HepG2 (cell line): ENCODE data around the gene SLC1A5. TPM values are rescaled to one million over a fixed set of nuclear protein-coding genes. Genes with fewer than 3 reads are reported as not detected.

Experiments used
- ARID4A ChIP-seq: sonication (generic); formaldehyde crosslinking; IDR thresholded peaks from 2 replicates; pipeline ENCODE4 v1.5.0; 2020; ENCODE audit warnings: mild to moderate bottlenecking, missing genetic modification reagents, borderline replicate concordance
- EED ChIP-seq: sonication (generic); formaldehyde crosslinking; IDR thresholded peaks from 2 replicates; pipeline ENCODE4 v1.5.0; 2020; ENCODE audit warnings: mild to moderate bottlenecking, missing genetic modification reagents
- GATAD2A ChIP-seq: IDR thresholded peaks from 2 replicates; pipeline ENCODE4 v1.6.1; 2016
- GLI4 ChIP-seq: sonication (generic); formaldehyde crosslinking; IDR thresholded peaks from 2 replicates; pipeline ENCODE4 v1.5.1; 2020; ENCODE audit warnings: missing genetic modification reagents, mild to moderate bottlenecking, moderate library complexity, borderline replicate concordance
- KLF6 ChIP-seq: IDR thresholded peaks from 2 replicates; pipeline ENCODE4 v1.8.0; 2016; ENCODE audit warnings: missing biosample characterization, missing genetic modification reagents
- MTA1 ChIP-seq: sonication (generic); formaldehyde crosslinking; IDR thresholded peaks from 2 replicates; pipeline ENCODE4 v1.4.0; 2020; ENCODE audit warnings: missing genetic modification reagents, mild to moderate bottlenecking, borderline replicate concordance
- NCOA2 ChIP-seq: sonication (generic); formaldehyde crosslinking; IDR thresholded peaks from 2 replicates; pipeline ENCODE4 v1.8.0; 2022; ENCODE audit warnings: inconsistent platforms
- RFX3 ChIP-seq: IDR thresholded peaks from 2 replicates; pipeline ENCODE4 v1.6.1; 2016; ENCODE audit warnings: missing biosample characterization, missing genetic modification reagents
- SKIL ChIP-seq: sonication (generic); formaldehyde crosslinking; IDR thresholded peaks from 2 replicates; pipeline ENCODE4 v1.8.0; 2022; ENCODE audit warnings: missing genetic modification reagents, mild to moderate bottlenecking, moderate library complexity, borderline replicate concordance
- SMAD3 ChIP-seq: sonication (generic); formaldehyde crosslinking; IDR thresholded peaks from 2 replicates; pipeline ENCODE4 v1.4.0; 2020; ENCODE audit warnings: missing genetic modification reagents
- ZBTB39 ChIP-seq: sonication (generic); formaldehyde crosslinking; IDR thresholded peaks from 2 replicates; pipeline ENCODE4 v1.5.0; 2020; ENCODE audit warnings: missing genetic modification reagents
- ZMYM3 ChIP-seq: sonication (generic); formaldehyde crosslinking; IDR thresholded peaks from 2 replicates; pipeline ENCODE4 v1.5.1; 2020; ENCODE audit warnings: mild to moderate bottlenecking, missing genetic modification reagents
- ZNF142 ChIP-seq: sonication (generic); formaldehyde crosslinking; IDR thresholded peaks from 2 replicates; pipeline ENCODE4 v1.4.0; 2020; ENCODE audit warnings: missing genetic modification reagents
- ZNF605 ChIP-seq: sonication (generic); formaldehyde crosslinking; IDR thresholded peaks from 2 replicates; pipeline ENCODE4 v1.8.0; 2022; ENCODE audit warnings: mild to moderate bottlenecking, missing genetic modification reagents
- ZNF772 ChIP-seq: sonication (generic); formaldehyde crosslinking; IDR thresholded peaks from 2 replicates; pipeline ENCODE4 v1.5.0; 2020; ENCODE audit warnings: mild to moderate bottlenecking, missing genetic modification reagents
- ZSCAN9 ChIP-seq: IDR thresholded peaks from 2 replicates; pipeline ENCODE4 v1.6.1; 2016; ENCODE audit warnings: borderline replicate concordance
- polyA plus RNA-seq, 8 experiments: library from polyadenylated mRNA; depleted of rRNA in 3 of 8; stranded (reverse) in 7 of 8; unstranded in 1 of 8; fragments of >200 nt; fragmentation: Illumina TruSeq in 4 of 8; extraction: Trizol in 4 of 8; gene quantifications; 2 replicates each; pipeline versions ENCODE4 v1.2.1 to v1.2.3, GENCODE V29; 2011 to 2016; ENCODE audit warnings: low read depth in 4 of 8, missing spikeins in 1 of 8, mixed read lengths in 1 of 8; ENCODE audit not compliant: insufficient read depth in 1 of 8
- total RNA-seq, 5 experiments: library from RNA; depleted of rRNA; stranded (reverse); fragments of >200 nt; fragmentation: Illumina TruSeq; extraction: Trizol; gene quantifications; 2 replicates each; pipeline ENCODE4 v1.2.3, GENCODE V29; 2016; ENCODE audit warnings: low read depth in 1 of 5

SLC1A5 gene
- total and polyA plus RNA-seq, 2 of the 13 experiments (the other 11 are each of a cell fraction or from before 2014, with no cell fraction given), result 120 to 159 TPM

GRCh38 chr19:46764817-46765291, 23.5 kb downstream of the SLC1A5 start (continued):
- TF ChIP-seq ZNF142 (CRISPR knock-in tag) (no peak), NCOA2 (CRISPR knock-in tag) (peak; percentile 70), SKIL (peak; percentile 76), ARID4A (CRISPR knock-in tag) (peak; percentile 19; the same call in 1 of the 2 replicates), ZMYM3 (CRISPR knock-in tag) (peak; percentile 90), ZBTB39 (no peak), EED (CRISPR knock-in tag) (no peak), ZSCAN9 (peak; percentile 67; the same call in 1 of the 2 replicates), GLI4 (0 out of 2 replicates have a peak, but pooled peaks have one; percentile 36), KLF6 (CRISPR knock-in tag) (0 out of 2 replicates have a peak, but pooled peaks have one; percentile 56), ZNF772 (CRISPR knock-in tag) (peak; percentile 40; the same call in 1 of the 2 replicates), MTA1 (CRISPR knock-in tag) (peak; percentile 68; the same call in 1 of the 2 replicates), SMAD3 (CRISPR knock-in tag) (peak; percentile 41), ZNF605 (CRISPR knock-in tag) (peak; percentile 57; the same call in 1 of the 2 replicates), GATAD2A (CRISPR knock-in tag) (peak; percentile 93), RFX3 (peak; percentile 48; the same call in 1 of the 2 replicates)
